Stimulated activated CD8-positive, alpha-beta memory T cell treated with anti-CD3 and anti-CD28 coated beads, Interleukin-7, amount 100 ng/mL, for 1 hour (primary cell): ENCODE measurements around the gene CRYL1.
"Not testable (repeated sequence)": the region's sequence is repeated elsewhere in the genome, so short reads cannot be mapped to it uniquely, and the experiment has no call there.

Source experiments
- DNase-seq, 2 donors: peaks; one replicate each; pipeline ENCODE4 v3.0.0-alpha.2; 2020; ENCODE audit warnings: low read depth in 2 of 2

CRYL1 gene

GRCh38 chr13:20456737-20457136 lies 68.9 kb downstream of the CRYL1 start:
- DNase-seq: no peak

- no peak for DNase-seq
These were observed 74.3 kb downstream of the CRYL1 start for GRCh38 chr13:20451397-20451796.

GRCh38 chr13:20448470-20448869 lies 77.2 kb downstream of the CRYL1 start:
- no peak for DNase-seq

- no peak for DNase-seq
These were observed 78.8 kb downstream of the CRYL1 start for GRCh38 chr13:20446900-20447299.

- no peak for DNase-seq
These were observed 79.3 kb downstream of the CRYL1 start for GRCh38 chr13:20446405-20446804.

- DNase-seq: no peak
These were observed 82.8 kb downstream of the CRYL1 start for GRCh38 chr13:20442798-20443381.

- DNase-seq: no peak
These were observed 83.3 kb downstream of the CRYL1 start for GRCh38 chr13:20442375-20442774.

- DNase-seq: no peak
These were observed 83.8 kb downstream of the CRYL1 start for GRCh38 chr13:20441879-20442278.

GRCh38 chr13:20441056-20441455 lies 84.6 kb downstream of the CRYL1 start:
- no peak for DNase-seq

- DNase-seq: no peak
These were observed 86.4 kb downstream of the CRYL1 start for GRCh38 chr13:20439261-20439660.

- no peak for DNase-seq
These were observed 86.9 kb downstream of the CRYL1 start for GRCh38 chr13:20438801-20439200.

- DNase-seq: no peak
These were observed 89.2 kb downstream of the CRYL1 start for GRCh38 chr13:20436505-20436904.

- DNase-seq: no peak
These were observed 89.9 kb downstream of the CRYL1 start for GRCh38 chr13:20435616-20436368.

GRCh38 chr13:20434210-20434609 lies 91.4 kb downstream of the CRYL1 start:
- DNase-seq: not testable (repeated sequence)

GRCh38 chr13:20431687-20432384 lies 93.8 kb downstream of the CRYL1 start:
- DNase-seq: no peak

- no peak for DNase-seq
These were observed 94.6 kb downstream of the CRYL1 start for GRCh38 chr13:20431080-20431479.

- DNase-seq: no peak
These were observed 95.4 kb downstream of the CRYL1 start for GRCh38 chr13:20430296-20430695.

- no peak for DNase-seq
These were observed 96.0 kb downstream of the CRYL1 start for GRCh38 chr13:20429682-20430081.

GRCh38 chr13:20428666-20429644 lies 96.7 kb downstream of the CRYL1 start:
- DNase-seq: no peak

- no peak for DNase-seq
These were observed 98.8 kb downstream of the CRYL1 start for GRCh38 chr13:20426766-20427448.

GRCh38 chr13:20425819-20426219 lies 99.8 kb downstream of the CRYL1 start:
- no peak for DNase-seq
